Neural cell (in vitro differentiated cells): ENCODE data around the gene ZNF804B. TPM values are rescaled to one million over a fixed set of nuclear protein-coding genes. Genes with fewer than 3 reads are reported as not detected.

ENCODE experiments used
- H2AFZ ChIP-seq: fragments of 200-600, 300-800 bp; sonication (generic), shearing (Covaris generic); 2 replicates; pipeline ENCODE4 v1.6.0; 2014; ENCODE audit warnings: low read depth, mild to moderate bottlenecking, antibody characterized with exemption, low read length, moderate library complexity
- H3F3A ChIP-seq: fragments of 200-600 bp; shearing (Covaris generic); 2 replicates; pipeline ENCODE4 v1.6.1; 2016; ENCODE audit warnings: mild to moderate bottlenecking, moderate library complexity, mixed read lengths, antibody characterized with exemption, low read length; ENCODE audit not compliant: insufficient read depth, poor library complexity, severe bottlenecking
- H3K27ac ChIP-seq: fragments of 200-600, 300-800 bp; sonication (generic), shearing (Covaris generic); 2 replicates; pipeline ENCODE4 v1.5.1; 2014; ENCODE audit warnings: mild to moderate bottlenecking, low read length, moderate library complexity
- H3K27me3 ChIP-seq: fragments of 300-800, 200-600 bp; sonication (generic), shearing (Covaris generic); 2 replicates; pipeline ENCODE4 v1.6.0; 2014; ENCODE audit warnings: mild to moderate bottlenecking, low read depth, low read length, moderate library complexity; ENCODE audit not compliant: insufficient read depth
- H3K36me3 ChIP-seq: fragments of 300-800, 200-600 bp; sonication (generic), shearing (Covaris generic); 2 replicates; pipeline ENCODE4 v1.5.1; 2014; ENCODE audit warnings: mild to moderate bottlenecking, antibody characterized with exemption, low read length, moderate library complexity; ENCODE audit not compliant: insufficient read depth
- H3K4me2 ChIP-seq: fragments of 300-800, 200-600 bp; sonication (generic), shearing (Covaris generic); 2 replicates; pipeline ENCODE4 v1.6.0; 2014; ENCODE audit warnings: mild to moderate bottlenecking, low read length
- H3K4me3 ChIP-seq: fragments of 300-800, 200-600 bp; sonication (generic), shearing (Covaris generic); 2 replicates; pipeline ENCODE4 v1.5.1; 2014; ENCODE audit warnings: mild to moderate bottlenecking, low read length, moderate library complexity
- H3K79me2 ChIP-seq: fragments of 200-600 bp; shearing (Covaris generic); replicated peaks from 2 replicates; pipeline ENCODE4 v1.6.0; 2014; ENCODE audit warnings: mild to moderate bottlenecking, low read length, moderate library complexity; ENCODE audit not compliant: insufficient read depth
- H3K9ac ChIP-seq: fragments of 300-800, 200-600 bp; sonication (generic), shearing (Covaris generic); 2 replicates; pipeline ENCODE4 v1.6.1; 2016; ENCODE audit warnings: mild to moderate bottlenecking, low read length, mixed read lengths
- H3K9me2 ChIP-seq: fragments of 200-600 bp; shearing (Covaris generic); 2 replicates; pipeline ENCODE4 v1.6.1; 2016; ENCODE audit warnings: mild to moderate bottlenecking, low read length, mixed read lengths; ENCODE audit not compliant: insufficient read depth
- H3K9me3 ChIP-seq: fragments of 200-600, 300-800 bp; sonication (generic), shearing (Covaris generic); 2 replicates; pipeline ENCODE4 v1.6.1; 2016; ENCODE audit warnings: mild to moderate bottlenecking, mixed run types, low read length, moderate library complexity, mixed read lengths
- H4K20me1 ChIP-seq: fragments of 200-600 bp; shearing (Covaris generic); 2 replicates; pipeline ENCODE4 v1.6.1; 2016; ENCODE audit warnings: mild to moderate bottlenecking, mixed run types; ENCODE audit not compliant: insufficient read depth
- CTCF ChIP-seq: fragments of 450-650 bp; IDR thresholded peaks from 2 replicates; pipeline ENCODE4 v1.5.1; 2014; ENCODE audit warnings: antibody characterized with exemption, mild to moderate bottlenecking, moderate library complexity; ENCODE audit not compliant: poor library complexity, severe bottlenecking
- EP300 ChIP-seq: fragments of 450-650 bp; conservative IDR thresholded peaks from 2 replicates; pipeline ENCODE4 v1.6.1; 2014; ENCODE audit warnings: antibody characterized with exemption, mild to moderate bottlenecking, moderate library complexity; ENCODE audit not compliant: poor library complexity, severe bottlenecking
- EZH2 ChIP-seq: fragments of 200-600, 300-800 bp; shearing (Covaris generic), sonication (generic); IDR thresholded peaks from 2 replicates; pipeline ENCODE4 v1.6.1; 2014; ENCODE audit warnings: antibody characterized with exemption, low read length, borderline replicate concordance, mild to moderate bottlenecking; ENCODE audit not compliant: insufficient read depth, poor library complexity, severe bottlenecking
- MXI1 ChIP-seq: fragments of 450-650 bp; conservative IDR thresholded peaks from 2 replicates; pipeline ENCODE4 v1.6.1; 2014; ENCODE audit warnings: antibody characterized with exemption, mild to moderate bottlenecking; ENCODE audit not compliant: poor library complexity, severe bottlenecking
- POLR2AphosphoS5 ChIP-seq: IDR thresholded peaks from 2 replicates; pipeline ENCODE4 v1.6.1; 2012
- RAD21 ChIP-seq: fragments of 450-650 bp; conservative IDR thresholded peaks from 2 replicates; pipeline ENCODE4 v1.6.1; 2014; ENCODE audit warnings: antibody characterized with exemption, mild to moderate bottlenecking, moderate library complexity
- SMC3 ChIP-seq: fragments of 450-650 bp; conservative IDR thresholded peaks from 2 replicates; pipeline ENCODE4 v1.6.1; 2014; ENCODE audit warnings: antibody characterized with exemption, mild to moderate bottlenecking, moderate library complexity; ENCODE audit not compliant: poor library complexity
- TAF1 ChIP-seq: IDR thresholded peaks from 2 replicates; pipeline ENCODE4 v1.6.1; 2012; ENCODE audit warnings: low read depth
- polyA plus RNA-seq: library from polyadenylated mRNA; depleted of rRNA; stranded (reverse); fragments of >200 nt; gene quantifications from 2 replicates; pipeline ENCODE4 v1.2.3, GENCODE V29; 2014
- TF ChIP-seq, protein P1 (sequence below): IDR thresholded peaks from 2 replicates; pipeline ENCODE4 v1.6.1; 2012; ENCODE audit warnings: borderline replicate concordance

Gene ZNF804B
- polyA plus RNA-seq, 1 donor from 2014 or later = 0.37 TPM

DNA sequence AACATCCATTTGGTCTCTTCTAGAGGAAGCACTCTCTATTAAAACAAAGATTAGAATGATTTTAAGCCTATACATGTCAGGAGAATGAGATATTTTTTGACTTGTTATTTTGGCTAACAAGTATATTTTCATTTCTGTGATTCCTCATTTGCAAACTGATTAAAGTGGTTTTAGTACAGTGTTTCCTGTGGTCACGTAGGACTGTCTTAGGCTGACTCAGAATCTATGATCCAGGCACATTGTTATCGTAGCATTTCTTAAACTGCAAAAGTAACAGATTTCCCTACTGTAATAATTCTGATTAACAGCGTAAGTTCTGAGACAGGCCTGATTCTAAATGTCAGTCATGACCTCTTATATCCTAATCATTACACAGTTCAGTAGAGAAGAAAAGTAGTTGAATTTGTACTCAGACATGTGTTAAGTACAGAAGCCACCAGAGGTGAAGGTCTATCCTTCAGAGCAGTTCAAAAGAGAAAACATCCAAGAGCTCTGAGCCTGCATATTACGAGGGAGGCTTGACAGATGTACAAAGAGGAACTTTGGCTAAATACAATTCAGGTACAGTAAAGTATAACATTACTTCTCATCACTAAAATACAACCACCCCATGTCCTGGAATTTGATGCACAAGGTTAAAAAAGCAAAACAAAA is 160.1 kb downstream of the ZNF804B start:
- Histone ChIP-seq H3K79me2 (no peaks in the 10 kb centered on the region), H3K27me3 (no peaks in the 10 kb centered on the region), H3K27ac (no peak overlapping the region), H3K9ac (no peak overlapping the region), H3F3A (no peaks in the 10 kb centered on the region), H3K36me3 (no peaks in the 10 kb centered on the region), H4K20me1 (no peaks in the 10 kb centered on the region), H3K9me2 (no peaks in the 10 kb centered on the region), H2AFZ (no peak overlapping the region), H3K4me2 (no peak overlapping the region), H3K9me3 (no peaks in the 10 kb centered on the region), H3K4me3 (no peak overlapping the region)
- no peak for TF ChIP-seq EZH2
- TF ChIP-seq RAD21 = no peak
- no peak for TF ChIP-seq MXI1
- TF ChIP-seq CTCF = no peak
- no peak for TF ChIP-seq EP300
- no peak for TF ChIP-seq TAF1
- no peak for TF ChIP-seq SMC3
- TF ChIP-seq, protein P1, sequence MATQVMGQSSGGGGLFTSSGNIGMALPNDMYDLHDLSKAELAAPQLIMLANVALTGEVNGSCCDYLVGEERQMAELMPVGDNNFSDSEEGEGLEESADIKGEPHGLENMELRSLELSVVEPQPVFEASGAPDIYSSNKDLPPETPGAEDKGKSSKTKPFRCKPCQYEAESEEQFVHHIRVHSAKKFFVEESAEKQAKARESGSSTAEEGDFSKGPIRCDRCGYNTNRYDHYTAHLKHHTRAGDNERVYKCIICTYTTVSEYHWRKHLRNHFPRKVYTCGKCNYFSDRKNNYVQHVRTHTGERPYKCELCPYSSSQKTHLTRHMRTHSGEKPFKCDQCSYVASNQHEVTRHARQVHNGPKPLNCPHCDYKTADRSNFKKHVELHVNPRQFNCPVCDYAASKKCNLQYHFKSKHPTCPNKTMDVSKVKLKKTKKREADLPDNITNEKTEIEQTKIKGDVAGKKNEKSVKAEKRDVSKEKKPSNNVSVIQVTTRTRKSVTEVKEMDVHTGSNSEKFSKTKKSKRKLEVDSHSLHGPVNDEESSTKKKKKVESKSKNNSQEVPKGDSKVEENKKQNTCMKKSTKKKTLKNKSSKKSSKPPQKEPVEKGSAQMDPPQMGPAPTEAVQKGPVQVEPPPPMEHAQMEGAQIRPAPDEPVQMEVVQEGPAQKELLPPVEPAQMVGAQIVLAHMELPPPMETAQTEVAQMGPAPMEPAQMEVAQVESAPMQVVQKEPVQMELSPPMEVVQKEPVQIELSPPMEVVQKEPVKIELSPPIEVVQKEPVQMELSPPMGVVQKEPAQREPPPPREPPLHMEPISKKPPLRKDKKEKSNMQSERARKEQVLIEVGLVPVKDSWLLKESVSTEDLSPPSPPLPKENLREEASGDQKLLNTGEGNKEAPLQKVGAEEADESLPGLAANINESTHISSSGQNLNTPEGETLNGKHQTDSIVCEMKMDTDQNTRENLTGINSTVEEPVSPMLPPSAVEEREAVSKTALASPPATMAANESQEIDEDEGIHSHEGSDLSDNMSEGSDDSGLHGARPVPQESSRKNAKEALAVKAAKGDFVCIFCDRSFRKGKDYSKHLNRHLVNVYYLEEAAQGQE = no peak
- no peak for TF ChIP-seq POLR2AphosphoS5

GRCh38 chr7:88922944-88923343 is 163.4 kb downstream of the ZNF804B start:
- H3K27me3 ChIP-seq = no peaks in the 10 kb centered on the region
- no peak overlapping the region for H3K27ac ChIP-seq
- H3F3A ChIP-seq = no peaks in the 10 kb centered on the region
- no peak for TF ChIP-seq MXI1
- TF ChIP-seq, protein P1 = no peak
- TF ChIP-seq POLR2AphosphoS5 = no peak
- no peak for TF ChIP-seq EP300
- TF ChIP-seq EZH2 = no peak
- no peak for TF ChIP-seq RAD21
- TF ChIP-seq SMC3 = no peak
- no peak for TF ChIP-seq TAF1
- no peak for TF ChIP-seq CTCF
- no peak overlapping the region for H3K4me3 ChIP-seq
- H3K4me2 ChIP-seq = no peak overlapping the region
- no peaks in the 10 kb centered on the region for H3K79me2 ChIP-seq
- H4K20me1 ChIP-seq = no peaks in the 10 kb centered on the region
- H3K9ac ChIP-seq = no peak overlapping the region
- no peak overlapping the region for H2AFZ ChIP-seq
- no peaks in the 10 kb centered on the region for H3K36me3 ChIP-seq
- no peaks in the 10 kb centered on the region for H3K9me2 ChIP-seq
- H3K9me3 ChIP-seq = no peaks in the 10 kb centered on the region
